K562 (cell line): ENCODE results near the gene C10orf95.
"Not testable (repeated sequence)": the region's sequence is repeated elsewhere in the genome, so short reads cannot be mapped to it uniquely, and the experiment has no call there.

Experiments used
- CTCF ChIP-seq, 3 experiments: IDR thresholded peaks in 2 of 3; conservative IDR thresholded peaks in 1 of 3; 2 replicates each; pipeline ENCODE4 v1.5.1; 2011 to 2012; ENCODE audit warnings: low read length in 3 of 3, mild to moderate bottlenecking in 3 of 3, control low read depth in 2 of 3, improper control_type of control experiment in 1 of 3, inconsistent platforms in 1 of 3, low read depth in 1 of 3, mixed read lengths in 1 of 3, moderate library complexity in 1 of 3; ENCODE audit not compliant: insufficient read depth in 2 of 3
- EZH2 ChIP-seq: IDR thresholded peaks from 2 replicates; pipeline ENCODE4 v1.6.1; 2012; ENCODE audit warnings: low read depth, mild to moderate bottlenecking, inconsistent platforms, low read length, borderline replicate concordance
- FOXM1 ChIP-seq, 2 experiments: fragments of 450-650 bp in 1 of 2; sonication (generic) in 1 of 2; formaldehyde crosslinking in 1 of 2; IDR thresholded peaks; 2 replicates each; pipeline versions ENCODE4 v1.6.1 to v1.9.0; 2017 to 2022; ENCODE audit warnings: low read depth in 2 of 2, mild to moderate bottlenecking in 2 of 2, missing genetic modification reagents in 1 of 2, moderate library complexity in 1 of 2
- REST ChIP-seq, 2 experiments: fragments of 450-650 bp; formaldehyde crosslinking in 1 of 2; IDR thresholded peaks; 2 replicates each; pipeline versions ENCODE4 v1.4.0 to v1.6.1; 2014 to 2020; ENCODE audit warnings: mild to moderate bottlenecking in 2 of 2, borderline replicate concordance in 1 of 2, low read depth in 1 of 2
- SETDB1 ChIP-seq: IDR thresholded peaks from one replicate; pipeline ENCODE4 v1.6.1; 2012; ENCODE audit warnings: low read length, control low read depth, inconsistent platforms
- SRF ChIP-seq, 2 experiments: fragments of 250-450, 450-650 bp in 1 of 2; sonication (Bioruptor Pico) in 1 of 2; sonication (generic) in 1 of 2; formaldehyde crosslinking; IDR thresholded peaks; 2 replicates each; pipeline versions ENCODE4 v1.5.0 to v1.5.1; 2020 to 2022; ENCODE audit warnings: mild to moderate bottlenecking in 1 of 2, missing genetic modification reagents in 1 of 2
- TRIM24 ChIP-seq, 2 experiments: fragments of 450-650 bp; IDR thresholded peaks; 2 replicates each; pipeline ENCODE4 v1.6.1; 2016
- ZNF274 ChIP-seq: IDR thresholded peaks from 2 replicates; pipeline ENCODE4 v1.6.1; 2011; ENCODE audit warnings: low read depth, mild to moderate bottlenecking, low read length, moderate library complexity, borderline replicate concordance
- ZNF609 ChIP-seq: sonication (generic); formaldehyde crosslinking; IDR thresholded peaks from 2 replicates; pipeline ENCODE4 v1.8.1; 2023; ENCODE audit warnings: missing genetic modification reagents, mild to moderate bottlenecking, borderline replicate concordance

- not testable (repeated sequence) for TF ChIP-seq CTCF (IDR thresholded peaks at IDR 0.05 in 2 of 3, conservative IDR thresholded peaks at IDR 0.05 in 1 of 3; ENCODE audit: insufficient read depth in 2 of 3, low read depth in 1 of 3, low read length in 3 of 3); EZH2; ZNF609 (CRISPR knock-in tag); FOXM1 (IDR thresholded peaks at IDR 0.05; ENCODE audit: low read depth); FOXM1 (CRISPR knock-in tag; IDR thresholded peaks at IDR 0.05; ENCODE audit: low read depth); SETDB1; TRIM24 (IDR thresholded peaks at IDR 0.05); ZNF274; REST (IDR thresholded peaks at IDR 0.05; ENCODE audit: borderline replicate concordance)
- TF ChIP-seq SRF (CRISPR knock-in tag; IDR thresholded peaks at IDR 0.05) (peak in 1 of 2 experiments; percentile 69; a peak in 1 of 4 replicates), REST (CRISPR knock-in tag; IDR thresholded peaks at IDR 0.05; ENCODE audit: low read depth) (peak; percentile 67; the same call in 1 of the 2 replicates)
These were observed 3.5 kb upstream of the C10orf95 start for GRCh38 chr10:102454662-102455487.
